Activated naive CD8-positive, alpha-beta T cell treated with anti-CD3 and anti-CD28 coated beads, Interleukin-2, amount 50 U/mL, for 16 hours (primary cell): ENCODE data around the gene TENM4.
"Not testable (repeated sequence)": the region's sequence is repeated elsewhere in the genome, so short reads cannot be mapped to it uniquely, and the experiment has no call there.

ENCODE experiments used
- DNase-seq: peaks from one replicate; pipeline ENCODE4 v3.0.0-alpha.2; 2020; ENCODE audit warnings: low read depth, low spot score

TENM4 gene

GRCh38 chr11:78855116-78855515, 585.7 kb downstream of the TENM4 start:
- DNase-seq, result no peak

- no peak for DNase-seq
Measured at GRCh38 chr11:78853521-78853920, 587.3 kb downstream of the TENM4 start.

- no peak for DNase-seq
Measured at GRCh38 chr11:78851878-78852586, 588.8 kb downstream of the TENM4 start.

GRCh38 chr11:78850078-78850477, 590.8 kb downstream of the TENM4 start:
- no peak for DNase-seq

GRCh38 chr11:78846269-78846668, 594.6 kb downstream of the TENM4 start:
- no peak for DNase-seq

- no peak for DNase-seq
Measured at GRCh38 chr11:78845496-78845895, 595.3 kb downstream of the TENM4 start.

GRCh38 chr11:78841456-78842060, 599.3 kb downstream of the TENM4 start:
- DNase-seq, result no peak

GRCh38 chr11:78840623-78841022, 600.2 kb downstream of the TENM4 start:
- DNase-seq, result no peak

GRCh38 chr11:78840200-78840599, 600.6 kb downstream of the TENM4 start:
- DNase-seq, result no peak

- DNase-seq, result no peak
Measured at GRCh38 chr11:78838417-78838816, 602.4 kb downstream of the TENM4 start.

GRCh38 chr11:78835646-78836045, 605.2 kb downstream of the TENM4 start:
- no peak for DNase-seq

GRCh38 chr11:78834886-78835285, 605.9 kb downstream of the TENM4 start:
- no peak for DNase-seq

- no peak for DNase-seq
Measured at GRCh38 chr11:78833237-78833636, 607.6 kb downstream of the TENM4 start.

- DNase-seq, result no peak
Measured at GRCh38 chr11:78832226-78832947, 608.4 kb downstream of the TENM4 start.

- DNase-seq, result no peak
Measured at GRCh38 chr11:78831571-78831970, 609.3 kb downstream of the TENM4 start.

GRCh38 chr11:78830277-78830819, 610.5 kb downstream of the TENM4 start:
- DNase-seq, result no peak

- no peak for DNase-seq
Measured at GRCh38 chr11:78829146-78829545, 611.7 kb downstream of the TENM4 start.

GRCh38 chr11:78828676-78829075, 612.2 kb downstream of the TENM4 start:
- DNase-seq, result no peak

GRCh38 chr11:78827291-78827690, 613.5 kb downstream of the TENM4 start:
- not testable (repeated sequence) for DNase-seq

- no peak for DNase-seq
Measured at GRCh38 chr11:78825591-78826020, 615.2 kb downstream of the TENM4 start.

- DNase-seq, result no peak
Measured at GRCh38 chr11:78823588-78823987, 617.2 kb downstream of the TENM4 start.

GRCh38 chr11:78822931-78823423, 617.9 kb downstream of the TENM4 start:
- no peak for DNase-seq
